ENCODE data around the gene CYFIP1. TPM values are rescaled to one million over a fixed set of nuclear protein-coding genes. Genes with fewer than 3 reads are reported as not detected.

CYFIP1 gene
- total and polyA plus RNA-seq, 10 of the 15 experiments (the other 5 are each of a cell fraction or from before 2014, with no cell fraction given) = 3.5 to 46.2 (median 28.3) TPM

GRCh38 chr15:22922003-22922402, 58.2 kb downstream of the CYFIP1 start:
- Histone ChIP-seq H3K9me3 (replicated peaks; ENCODE audit: control insufficient read depth, insufficient read depth, low read length) (no peaks in the 10 kb centered on the region), H3K4me2 (ENCODE audit: control insufficient read depth, insufficient read depth) (no peak overlapping the region), H2AFZ (ENCODE audit: control insufficient read depth, low read depth, low read length) (no peak overlapping the region), H4K20me1 (ENCODE audit: control insufficient read depth, insufficient read depth) (no peaks in the 10 kb centered on the region), H3K79me2 (ENCODE audit: control insufficient read depth, insufficient read depth, low read length) (no peaks in the 10 kb centered on the region), H3K4me1 (ENCODE audit: control insufficient read depth, insufficient read depth, low read length) (no peaks in the 10 kb centered on the region), H3K9ac (ENCODE audit: control insufficient read depth, insufficient read depth, low read length) (no peak overlapping the region), H3K27me3 (replicated peaks in 1 of 2; ENCODE audit: control insufficient read depth in 2 of 2, insufficient read depth in 2 of 2, low read length in 1 of 2) (no peaks in the 10 kb centered on the region), H3K27ac (ENCODE audit: control insufficient read depth, insufficient read depth) (no peak overlapping the region), H3K36me3 (ENCODE audit: control insufficient read depth in 2 of 2, insufficient read depth in 2 of 2, low read length in 1 of 2) (peaks cover 0 to 6% of the 10 kb centered on the region in 2 experiments; a peak in 2 of 4 replicates), H3K4me3 (no peak overlapping the region)
- SMC1A ChIA-PET (ENCODE audit: uncharacterized antibody, unreplicated experiment) = no interaction called here
- CTCF ChIA-PET = no interaction called here
- in situ Hi-C loops (cut with MboI) = no loop called here
- POLR2A ChIA-PET = no interaction called here
- FAIRE-seq (no peak), ATAC-seq (no peak), DNase-seq (ENCODE audit: low read depth, low spot score) (no peak)
- intact Hi-C loops (cut with micrococcal nuclease; ENCODE audit: unreplicated experiment) = loop anchor here (10.0 kb wide), 1 partner anchor 67 kb away; no protein-coding TSS in a partner anchor
- TF ChIP-seq ZBTB11 (CRISPR knock-in tag; IDR thresholded peaks at IDR 0.05) (no peak), BACH1 (IDR thresholded peaks at IDR 0.05; ENCODE audit: borderline replicate concordance) (no peak), NRF1 (conservative IDR thresholded peaks at IDR 0.05; ENCODE audit: low read depth, low read length) (no peak), IKZF1 (conservative IDR thresholded peaks at IDR 0.05) (no peak), NKRF (conservative IDR thresholded peaks at IDR 0.05) (no peak), ZBED1 (IDR thresholded peaks at IDR 0.05; ENCODE audit: borderline replicate concordance) (no peak), TARDBP (IDR thresholded peaks at IDR 0.05; ENCODE audit: borderline replicate concordance) (no peak), TCF7 (IDR thresholded peaks at IDR 0.05; ENCODE audit: borderline replicate concordance) (no peak), RB1 (IDR thresholded peaks at IDR 0.05; ENCODE audit: borderline replicate concordance) (no peak), HDAC2 (IDR thresholded peaks at IDR 0.05) (no peak), POLR2A (IDR thresholded peaks at IDR 0.05; ENCODE audit: low read depth, low read length) (no peak), CBX5 (IDR thresholded peaks at IDR 0.05; ENCODE audit: low read depth) (no peak), BMI1 (IDR thresholded peaks at IDR 0.05; ENCODE audit: borderline replicate concordance) (no peak), POLR2AphosphoS2 (IDR thresholded peaks at IDR 0.05; ENCODE audit: low read depth, low read length) (no peak), ZNF217 (IDR thresholded peaks at IDR 0.05) (no peak), KDM1A (IDR thresholded peaks at IDR 0.05; ENCODE audit: borderline replicate concordance) (no peak), BCL11A (IDR thresholded peaks at IDR 0.05; ENCODE audit: low read depth, low read length) (no peak), YY1 (IDR thresholded peaks at IDR 0.05; ENCODE audit: low read depth, low read length) (no peak), HSF1 (IDR thresholded peaks at IDR 0.05; ENCODE audit: low read depth, low read length) (no peak), SP1 (IDR thresholded peaks at IDR 0.05; ENCODE audit: low read depth, low read length) (no peak)
- no TSS peak for BruUV-seq (replicated peaks)
- RAD21 ChIA-PET (ENCODE audit: unreplicated experiment) = no interaction called here
- WGBS (ENCODE audit: insufficient coverage, insufficient replicate concordance, low lambda C conversion rate, missing lambda C conversion rate) = 88% methylated on average over 5 of the region's 5 CpGs

Measured in GM12878 (cell line).